OCI-LY1 (cell line): ENCODE measurements around the gene POLK.
"Not testable (repeated sequence)": the region's sequence is repeated elsewhere in the genome, so short reads cannot be mapped to it uniquely, and the experiment has no call there.

Experiments
- H2AFZ ChIP-seq: fragments of 200-600 bp; sonication (generic), shearing (Covaris generic); 2 replicates; pipeline ENCODE4 v1.6.0; 2014; ENCODE audit warnings: antibody characterized with exemption, mild to moderate bottlenecking, low read length
- H3F3A ChIP-seq: fragments of 200-600 bp; sonication (generic), shearing (Covaris generic); 2 replicates; pipeline ENCODE4 v1.6.0; 2014; ENCODE audit warnings: mild to moderate bottlenecking, antibody characterized with exemption, low read length, moderate library complexity; ENCODE audit not compliant: insufficient read depth
- H3K27ac ChIP-seq: fragments of 200-600 bp; sonication (generic); 2 replicates; pipeline ENCODE4 v1.5.1; 2014; ENCODE audit warnings: low read length, mixed run types, mild to moderate bottlenecking, low read depth; ENCODE audit not compliant: poor library complexity, severe bottlenecking
- H3K27me3 ChIP-seq: fragments of 200-600 bp; sonication (generic); 2 replicates; pipeline ENCODE4 v1.6.0; 2014; ENCODE audit warnings: antibody characterized with exemption, mild to moderate bottlenecking, low read length, moderate library complexity; ENCODE audit not compliant: insufficient read depth
- H3K36me3 ChIP-seq: fragments of 200-600 bp; sonication (generic); 2 replicates; pipeline ENCODE4 v1.6.1; 2014; ENCODE audit warnings: mild to moderate bottlenecking, antibody characterized with exemption, low read length, moderate library complexity, mixed read lengths; ENCODE audit not compliant: insufficient read depth
- H3K4me1 ChIP-seq: fragments of 200-600 bp; sonication (generic); 2 replicates; pipeline ENCODE4 v1.5.1; 2014; ENCODE audit warnings: mild to moderate bottlenecking, low read length, moderate library complexity; ENCODE audit not compliant: insufficient read depth, severe bottlenecking
- H3K4me2 ChIP-seq: fragments of 200-600 bp; sonication (generic), shearing (Covaris generic); 2 replicates; pipeline ENCODE4 v1.6.1; 2014; ENCODE audit warnings: low read length
- H3K4me3 ChIP-seq: fragments of 200-600 bp; sonication (generic); 2 replicates; pipeline ENCODE4 v1.5.1; 2014; ENCODE audit warnings: low read length, low read depth, mild to moderate bottlenecking, mixed read lengths; ENCODE audit not compliant: poor library complexity, severe bottlenecking
- H3K79me2 ChIP-seq: fragments of 200-600 bp; shearing (Covaris generic); 2 replicates; pipeline ENCODE4 v1.6.1; 2016; ENCODE audit warnings: mixed run types, low read length, mixed read lengths; ENCODE audit not compliant: insufficient read depth
- H3K9ac ChIP-seq: fragments of 200-600 bp; sonication (generic), shearing (Covaris generic); 2 replicates; pipeline ENCODE4 v1.6.1; 2014; ENCODE audit warnings: mild to moderate bottlenecking, low read length, mixed read lengths
- H3K9me2 ChIP-seq: fragments of 200-600 bp; sonication (generic), shearing (Covaris generic); 2 replicates; pipeline ENCODE4 v1.6.1; 2014; ENCODE audit warnings: low read depth, mild to moderate bottlenecking, low read length, mixed read lengths
- H3K9me3 ChIP-seq: fragments of 200-600 bp; shearing (Covaris generic); 2 replicates; pipeline ENCODE4 v1.6.1; 2014; ENCODE audit warnings: low read length, mixed read lengths
- H4K20me1 ChIP-seq: fragments of 200-600 bp; sonication (generic), shearing (Covaris generic); 2 replicates; pipeline ENCODE4 v1.6.0; 2016; ENCODE audit warnings: mild to moderate bottlenecking, low read length; ENCODE audit not compliant: insufficient read depth
- CTCF ChIP-seq: fragments of 200-600 bp; sonication (generic), shearing (Covaris generic); IDR thresholded peaks from 2 replicates; pipeline ENCODE4 v1.5.1; 2017; ENCODE audit warnings: mild to moderate bottlenecking, antibody characterized with exemption, low read length, moderate library complexity, mixed read lengths
- EZH2 ChIP-seq: fragments of 200-600 bp; sonication (generic), shearing (Covaris generic); IDR thresholded peaks from 2 replicates; pipeline ENCODE4 v1.8.0; 2017; ENCODE audit warnings: borderline replicate concordance, mixed run types, mild to moderate bottlenecking, antibody characterized with exemption, low read length, moderate library complexity, mixed read lengths

The POLK gene

GRCh38 chr5:75601996-75602395 lies 90.3 kb downstream of the POLK start:
- Histone ChIP-seq H3K9me3 (no peaks in the 10 kb centered on the region), H3K27me3 (no peaks in the 10 kb centered on the region), H3K79me2 (no peaks in the 10 kb centered on the region), H3K9ac (no peak overlapping the region), H3K4me1 (peaks cover 3% of the 10 kb centered on the region), H2AFZ (no peak overlapping the region), H4K20me1 (no peaks in the 10 kb centered on the region), H3K4me2 (no peak overlapping the region), H3K9me2 (no peaks in the 10 kb centered on the region), H3K27ac (no peak overlapping the region), H3K4me3 (no peak overlapping the region), H3F3A (no peaks in the 10 kb centered on the region), H3K36me3 (no peaks in the 10 kb centered on the region)
- TF ChIP-seq EZH2 = no peak
- no peak for TF ChIP-seq CTCF

GRCh38 chr5:75603371-75603770 lies 91.7 kb downstream of the POLK start:
- H4K20me1 ChIP-seq = no peaks in the 10 kb centered on the region
- no peak overlapping the region for H2AFZ ChIP-seq
- H3F3A ChIP-seq = no peaks in the 10 kb centered on the region
- H3K4me1 ChIP-seq = peaks cover 3% of the 10 kb centered on the region
- H3K27me3 ChIP-seq = no peaks in the 10 kb centered on the region
- no peak overlapping the region for H3K4me3 ChIP-seq
- H3K9ac ChIP-seq = no peak overlapping the region
- H3K4me2 ChIP-seq = no peak overlapping the region
- H3K9me2 ChIP-seq = no peaks in the 10 kb centered on the region
- no peaks in the 10 kb centered on the region for H3K9me3 ChIP-seq
- H3K36me3 ChIP-seq = no peaks in the 10 kb centered on the region
- no peaks in the 10 kb centered on the region for H3K79me2 ChIP-seq
- TF ChIP-seq EZH2 (no peak), CTCF (no peak)
- H3K27ac ChIP-seq = no peak overlapping the region

- Histone ChIP-seq H3F3A (no peaks in the 10 kb centered on the region), H4K20me1 (no peaks in the 10 kb centered on the region), H3K9me2 (no peaks in the 10 kb centered on the region), H3K27me3 (no peaks in the 10 kb centered on the region), H3K9ac (no peak overlapping the region), H3K9me3 (no peaks in the 10 kb centered on the region), H3K36me3 (no peaks in the 10 kb centered on the region), H3K4me1 (peaks cover 3% of the 10 kb centered on the region), H3K79me2 (no peaks in the 10 kb centered on the region), H3K4me2 (no peak overlapping the region), H2AFZ (no peak overlapping the region), H3K27ac (no peak overlapping the region), H3K4me3 (no peak overlapping the region)
- no peak for TF ChIP-seq EZH2
- no peak for TF ChIP-seq CTCF
Measured at GRCh38 chr5:75603821-75604220, 92.1 kb downstream of the POLK start.

GRCh38 chr5:75607341-75607740 lies 95.7 kb downstream of the POLK start:
- not testable (repeated sequence) for H3K9me2 ChIP-seq, H2AFZ ChIP-seq, H3K4me3 ChIP-seq, H3K27ac ChIP-seq, H3F3A ChIP-seq, H3K4me2 ChIP-seq, H4K20me1 ChIP-seq, H3K9me3 ChIP-seq, H3K36me3 ChIP-seq, H3K27me3 ChIP-seq, H3K9ac ChIP-seq, H3K79me2 ChIP-seq
- H3K4me1 ChIP-seq = peaks cover 12% of the 10 kb centered on the region
